ENCODE data around the gene MED13L.

Gene MED13L

DNA sequence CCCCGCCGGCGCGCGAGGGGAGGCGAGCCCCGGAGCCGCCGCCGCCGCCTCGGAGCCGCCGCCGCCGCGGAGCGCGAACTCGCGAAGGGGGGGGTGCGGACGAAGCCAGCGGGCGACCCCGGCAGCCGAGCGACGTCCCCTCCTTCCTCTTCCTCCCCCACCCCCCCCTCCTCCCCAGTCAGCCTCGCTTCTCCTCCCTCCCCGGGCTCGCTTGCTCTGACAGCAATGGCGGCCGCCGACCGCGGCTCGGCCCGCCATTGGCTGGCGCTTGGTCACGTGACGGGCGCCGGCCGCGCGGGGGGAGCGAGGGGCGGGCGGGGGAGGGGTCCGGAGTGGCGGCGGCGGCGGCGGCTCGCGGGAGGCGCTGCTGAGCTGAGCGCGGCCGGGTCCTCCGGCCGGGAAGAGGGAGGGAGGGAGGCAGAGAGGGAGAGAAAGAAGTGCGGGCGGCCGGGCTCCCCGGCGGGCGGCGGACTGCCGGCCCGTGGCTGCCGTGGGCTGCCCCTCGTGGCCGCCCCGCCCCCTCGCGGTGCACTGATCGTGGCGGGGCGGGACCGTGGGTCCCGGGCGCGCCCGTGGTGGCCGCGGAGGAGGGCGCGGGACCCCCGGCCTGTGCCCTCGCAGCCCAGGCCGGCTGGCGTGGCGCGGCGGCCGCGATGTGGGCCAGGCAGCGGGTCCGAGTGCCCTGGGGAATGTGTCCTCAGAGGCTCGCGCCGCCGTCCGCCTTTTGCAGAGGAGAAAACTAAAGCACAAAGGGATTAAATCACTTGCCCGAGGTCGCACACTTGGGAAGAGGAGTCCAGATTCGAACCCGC lies at the start of gene MED13L:
Gene MED13L, minus strand, starts transcription at position 227 of the 812 bp plus-strand sequence. CDS start 562 bp downstream, outside the sequence.
- H3K36me3 Mint-ChIP-seq (ENCODE audit: low read depth), result peaks cover 8% of the 10 kb centered on the region
- peaks cover 5% of the 10 kb centered on the region for H3K27me3 Mint-ChIP-seq (ENCODE audit: low read depth)
- peak within 1 kb of the TSS; percentile 93 for H3K27ac Mint-ChIP-seq
- peaks cover 37% of the 10 kb centered on the region for H3K4me1 Mint-ChIP-seq (ENCODE audit: low read depth)
- H3K4me3 Mint-ChIP-seq, result peak within 1 kb of the TSS; percentile 95
- no peaks in the 10 kb centered on the region for H3K9me3 Mint-ChIP-seq

DNA sequence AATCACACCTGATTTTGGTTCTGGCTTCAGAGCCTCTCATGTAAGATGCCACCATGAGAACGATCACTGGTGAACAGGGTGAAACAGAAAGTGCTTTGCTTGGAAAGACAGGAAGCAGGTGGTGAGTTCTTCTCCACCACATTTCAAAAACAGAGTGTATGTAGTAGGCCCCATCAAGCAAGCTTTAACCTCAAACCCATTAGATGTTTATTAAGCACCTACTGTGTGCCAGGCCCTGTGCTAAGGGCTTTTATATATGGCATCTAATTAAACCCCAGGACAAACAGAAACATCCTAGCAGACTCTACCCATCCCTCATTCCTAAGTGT lies 47.8 kb upstream of the MED13L start:
- peaks cover 4% of the 10 kb centered on the region for H3K36me3 Mint-ChIP-seq (ENCODE audit: low read depth)
- peak overlapping the region; percentile 79 for H3K27ac Mint-ChIP-seq
- H3K4me3 Mint-ChIP-seq, result peak overlapping the region; percentile 5
- peaks cover 29% of the 10 kb centered on the region for H3K4me1 Mint-ChIP-seq (ENCODE audit: low read depth)
- H3K9me3 Mint-ChIP-seq, result peaks cover 8% of the 10 kb centered on the region
- H3K27me3 Mint-ChIP-seq (ENCODE audit: low read depth), result no peaks in the 10 kb centered on the region

DNA sequence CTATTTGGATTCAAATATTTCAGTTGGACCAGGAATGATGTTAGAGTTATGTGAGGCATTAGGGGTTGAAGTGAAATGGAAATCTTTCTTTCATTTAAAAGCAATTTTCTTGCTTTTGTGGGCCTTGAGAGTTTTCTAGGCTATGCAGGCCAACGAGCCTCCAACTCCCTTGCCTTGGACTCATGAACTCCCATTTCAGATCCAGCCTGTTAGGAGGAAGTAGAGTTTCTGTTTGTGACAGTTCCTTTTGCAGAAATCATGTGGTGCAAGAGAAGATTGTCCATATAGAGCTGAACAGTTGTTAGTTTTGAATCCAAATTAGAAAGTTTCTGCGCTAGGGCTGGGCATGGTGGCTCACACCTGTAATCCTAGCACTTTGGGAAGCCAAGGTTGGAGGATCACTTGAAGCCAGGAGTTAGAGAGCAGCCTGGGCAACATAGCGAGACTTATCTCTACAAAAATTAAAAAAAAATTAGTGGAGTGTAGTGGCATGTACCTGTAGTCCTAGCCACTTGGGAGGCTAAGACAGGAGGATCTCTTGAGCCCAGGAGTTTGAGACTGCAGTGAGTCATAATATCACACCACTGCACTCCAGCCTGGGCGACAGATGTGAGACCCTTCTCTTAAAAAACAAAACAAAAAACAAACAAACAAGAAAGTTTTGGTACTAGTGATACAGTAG lies 47.3 kb upstream of the MED13L start:
- peak overlapping the region; percentile 79 for H3K27ac Mint-ChIP-seq
- H3K4me3 Mint-ChIP-seq, result peak overlapping the region; percentile 5
- H3K27me3 Mint-ChIP-seq (ENCODE audit: low read depth), result no peaks in the 10 kb centered on the region
- peaks cover 8% of the 10 kb centered on the region for H3K9me3 Mint-ChIP-seq
- H3K36me3 Mint-ChIP-seq (ENCODE audit: low read depth), result peaks cover 4% of the 10 kb centered on the region
- H3K4me1 Mint-ChIP-seq (ENCODE audit: low read depth), result peaks cover 34% of the 10 kb centered on the region

DNA sequence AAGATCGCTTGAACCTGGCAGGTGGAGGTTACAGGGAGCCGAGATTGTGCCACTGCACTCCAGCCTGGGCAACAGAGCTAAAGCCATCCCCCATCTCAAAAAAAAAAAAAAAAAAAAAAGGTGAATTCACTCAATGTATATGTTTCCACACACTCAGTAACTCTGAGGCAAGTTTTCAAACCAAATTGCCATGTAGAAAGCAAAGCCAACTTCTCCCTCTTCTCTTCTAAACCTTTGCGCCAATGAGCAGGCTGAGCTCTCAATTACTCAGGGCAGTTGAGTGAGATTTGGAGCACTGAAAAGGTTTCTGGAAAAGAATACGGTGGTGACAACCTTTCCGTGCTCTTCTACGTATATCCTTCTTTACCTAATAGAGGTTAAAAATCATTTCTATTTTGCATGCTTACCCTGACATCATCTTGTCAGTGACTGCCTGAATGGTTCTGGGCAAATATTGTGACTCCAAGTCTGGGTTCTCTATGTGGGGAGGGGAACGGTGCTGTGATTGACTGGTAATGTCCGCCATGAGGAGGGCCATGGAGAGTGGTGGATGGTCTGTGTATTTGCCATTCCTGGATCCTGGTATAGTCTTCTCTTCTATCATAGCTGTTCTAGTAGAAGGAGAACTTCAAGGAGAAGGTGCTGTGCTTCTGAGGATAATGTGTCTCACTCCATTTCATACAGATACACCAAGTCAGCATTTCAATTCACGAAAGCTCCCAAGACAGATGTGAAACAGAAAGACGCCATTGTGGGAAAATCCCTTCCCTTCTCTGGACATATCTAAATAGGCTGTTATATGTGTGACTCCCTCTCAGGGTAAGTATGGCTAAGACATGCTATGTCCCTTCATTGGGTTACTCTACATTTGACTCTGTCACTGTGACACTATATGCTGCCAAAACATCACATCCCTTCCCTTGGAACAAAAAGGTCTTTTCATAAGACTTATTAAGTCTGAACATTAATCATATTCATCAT lies 46.2 kb upstream of the MED13L start:
- Mint-ChIP-seq H3K9me3 (peaks cover 8% of the 10 kb centered on the region), H3K4me1 (ENCODE audit: low read depth) (peaks cover 42% of the 10 kb centered on the region), H3K27ac (peak overlapping the region; percentile 56), H3K36me3 (ENCODE audit: low read depth) (peaks cover 4% of the 10 kb centered on the region), H3K27me3 (ENCODE audit: low read depth) (no peaks in the 10 kb centered on the region), H3K4me3 (no peak overlapping the region)

DNA sequence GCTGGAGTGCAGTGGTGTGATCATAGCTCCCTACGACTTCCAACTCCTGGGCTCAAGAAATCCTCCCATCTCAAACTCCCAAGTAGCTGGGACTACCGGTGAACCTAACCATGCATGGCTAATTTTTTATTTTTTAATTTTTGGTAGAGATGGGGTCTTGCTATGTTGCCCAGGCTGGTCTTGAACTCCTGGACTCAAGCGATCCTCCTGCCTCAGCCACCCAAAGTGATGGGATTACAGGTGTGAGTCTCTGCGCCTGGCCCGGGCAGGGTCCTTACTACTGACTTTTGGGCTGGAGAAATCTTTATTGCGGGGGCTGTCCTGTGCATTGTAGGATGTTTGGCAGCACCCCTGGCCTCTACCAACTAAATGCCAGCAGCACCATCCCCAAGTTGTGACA lies 44.4 kb upstream of the MED13L start:
- Mint-ChIP-seq H3K27me3 (ENCODE audit: low read depth) (peaks cover 4% of the 10 kb centered on the region), H3K4me1 (ENCODE audit: low read depth) (peaks cover 42% of the 10 kb centered on the region), H3K9me3 (peaks cover 4% of the 10 kb centered on the region), H3K4me3 (no peak overlapping the region), H3K27ac (no peak overlapping the region), H3K36me3 (ENCODE audit: low read depth) (peaks cover 4% of the 10 kb centered on the region)

DNA sequence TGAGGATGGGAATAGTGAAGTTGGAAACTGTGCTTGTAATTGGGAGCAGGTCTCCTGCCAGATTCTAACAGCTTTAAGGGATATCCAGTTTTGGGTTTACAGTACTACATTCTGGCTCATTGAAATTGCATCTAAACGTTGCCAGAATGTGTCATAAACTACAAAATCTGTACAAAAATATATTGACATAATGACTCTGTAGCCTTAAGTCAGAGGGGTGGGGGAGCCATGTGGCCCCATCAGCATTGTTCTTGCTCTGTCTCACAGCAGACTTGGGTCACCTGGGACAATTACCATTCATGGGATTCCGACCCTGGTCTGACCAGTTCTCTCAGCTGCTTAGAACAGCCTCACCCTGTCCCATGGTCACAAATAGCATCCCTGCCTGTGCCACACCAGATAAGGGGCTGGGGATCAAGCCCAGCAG lies 43.3 kb upstream of the MED13L start:
- H3K36me3 Mint-ChIP-seq (ENCODE audit: low read depth), result peaks cover 4% of the 10 kb centered on the region
- H3K4me3 Mint-ChIP-seq, result no peak overlapping the region
- H3K27ac Mint-ChIP-seq, result no peak overlapping the region
- peaks cover 47% of the 10 kb centered on the region for H3K4me1 Mint-ChIP-seq (ENCODE audit: low read depth)
- H3K9me3 Mint-ChIP-seq, result peaks cover 4% of the 10 kb centered on the region
- H3K27me3 Mint-ChIP-seq (ENCODE audit: low read depth), result peaks cover 10% of the 10 kb centered on the region

DNA sequence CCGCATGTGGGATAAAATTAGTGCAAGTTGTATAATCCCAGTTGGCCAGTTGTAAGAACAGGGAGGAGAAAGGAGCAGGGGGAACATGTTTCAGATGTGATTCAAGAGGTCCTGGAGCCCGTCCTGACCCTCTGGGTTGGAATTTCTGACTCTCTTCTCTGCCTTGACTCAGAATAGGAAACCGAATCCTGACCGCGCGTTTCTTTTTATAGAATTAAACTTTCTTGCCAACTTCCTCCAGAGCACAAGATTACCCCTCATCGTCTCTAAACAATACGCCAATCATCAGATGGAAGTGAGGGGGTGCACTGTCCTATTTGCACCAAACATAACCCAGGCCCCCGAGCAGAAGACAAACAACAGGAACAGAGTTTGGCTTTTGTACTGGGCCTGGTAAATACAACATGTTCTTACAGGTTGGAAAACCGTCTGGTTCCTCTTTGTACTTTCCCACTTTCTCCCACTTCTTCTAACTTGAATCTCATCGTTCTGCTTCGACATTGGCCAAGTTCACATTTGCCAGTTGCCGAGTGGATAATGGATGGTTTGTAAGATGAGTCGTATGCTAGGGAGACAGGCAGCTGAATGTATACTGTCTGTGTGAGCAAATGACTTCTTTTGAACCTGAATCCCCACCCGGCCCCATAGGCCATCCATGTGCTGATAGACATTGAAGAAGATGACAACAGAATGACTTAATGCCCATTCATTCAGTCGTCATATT lies 42.6 kb upstream of the MED13L start:
- H3K27me3 Mint-ChIP-seq (ENCODE audit: low read depth), result peaks cover 13% of the 10 kb centered on the region
- peak overlapping the region; percentile 26 for H3K27ac Mint-ChIP-seq
- H3K9me3 Mint-ChIP-seq, result peaks cover 7% of the 10 kb centered on the region
- H3K4me3 Mint-ChIP-seq, result peak overlapping the region; percentile 45
- peaks cover 4% of the 10 kb centered on the region for H3K36me3 Mint-ChIP-seq (ENCODE audit: low read depth)
- peaks cover 46% of the 10 kb centered on the region for H3K4me1 Mint-ChIP-seq (ENCODE audit: low read depth)

DNA sequence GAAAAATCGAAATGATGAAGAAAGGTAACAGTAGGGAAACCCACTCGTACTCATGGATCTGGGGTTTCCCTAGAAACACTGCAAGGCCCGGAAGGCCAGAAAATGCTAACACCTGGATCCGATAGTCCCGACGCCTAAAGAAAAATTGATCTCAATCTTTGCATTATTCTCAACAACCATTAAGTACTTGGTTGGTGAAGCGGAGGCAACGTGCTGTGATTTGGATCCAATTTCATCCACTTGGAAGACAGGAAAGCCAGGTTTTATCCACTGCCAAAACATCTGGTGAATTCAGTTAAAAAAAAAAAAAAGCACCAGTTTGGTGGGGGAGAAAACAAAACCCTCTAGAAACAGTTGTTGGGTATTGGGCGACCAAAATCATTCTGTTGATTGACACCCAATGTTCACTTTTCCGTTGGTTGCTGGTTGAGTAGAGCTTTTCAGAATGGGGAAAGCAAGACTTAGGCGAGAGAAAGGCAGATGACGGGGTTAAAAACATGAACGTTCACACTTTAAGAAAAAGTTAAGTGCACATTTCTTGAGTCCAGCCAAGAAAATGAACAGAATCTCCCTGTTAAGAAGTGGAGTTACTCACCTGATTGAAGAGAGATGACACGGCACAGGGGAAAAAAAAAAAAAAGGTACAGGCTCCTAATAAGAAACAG lies 41.9 kb upstream of the MED13L start:
- peaks cover 42% of the 10 kb centered on the region for H3K4me1 Mint-ChIP-seq (ENCODE audit: low read depth)
- H3K4me3 Mint-ChIP-seq, result peak overlapping the region; percentile 45
- peak overlapping the region; percentile 26 for H3K27ac Mint-ChIP-seq
- peaks cover 4% of the 10 kb centered on the region for H3K36me3 Mint-ChIP-seq (ENCODE audit: low read depth)
- peaks cover 7% of the 10 kb centered on the region for H3K9me3 Mint-ChIP-seq
- H3K27me3 Mint-ChIP-seq (ENCODE audit: low read depth), result peaks cover 13% of the 10 kb centered on the region

DNA sequence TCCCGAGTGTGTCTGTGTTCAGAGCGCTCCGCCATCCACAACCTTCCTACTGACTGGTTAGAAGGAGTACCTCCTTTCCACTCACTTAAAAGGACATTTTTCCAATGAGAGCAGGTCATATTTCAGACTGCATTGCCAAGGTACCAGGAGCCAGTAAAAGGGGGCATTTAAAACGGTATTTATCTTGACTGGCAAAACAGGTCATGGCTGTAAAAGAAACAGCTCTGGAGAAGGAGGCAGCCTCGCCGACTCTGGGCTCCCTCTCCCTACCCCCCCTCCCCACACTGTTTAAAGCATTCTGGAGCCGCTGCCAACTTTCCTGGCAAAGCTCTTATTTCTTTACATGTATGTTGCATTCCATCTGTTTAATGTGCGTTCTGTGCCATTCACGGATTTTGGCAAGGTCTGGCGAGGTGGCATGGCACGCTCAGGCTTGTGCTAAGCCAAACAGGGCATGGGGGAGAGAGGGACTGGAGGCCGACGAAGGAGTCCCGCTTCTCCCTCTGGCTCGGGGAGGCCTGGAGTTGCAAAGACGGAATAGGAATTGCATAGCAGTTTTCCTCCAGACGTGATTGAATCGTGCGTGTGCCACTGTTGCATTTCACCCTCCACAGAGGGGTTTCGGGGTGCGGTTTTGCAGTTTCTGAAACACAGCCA lies 41.2 kb upstream of the MED13L start:
- H3K36me3 Mint-ChIP-seq (ENCODE audit: low read depth), result peaks cover 3% of the 10 kb centered on the region
- no peak overlapping the region for H3K27ac Mint-ChIP-seq
- H3K4me1 Mint-ChIP-seq (ENCODE audit: low read depth), result peaks cover 37% of the 10 kb centered on the region
- peaks cover 6% of the 10 kb centered on the region for H3K9me3 Mint-ChIP-seq
- H3K4me3 Mint-ChIP-seq, result no peak overlapping the region
- H3K27me3 Mint-ChIP-seq (ENCODE audit: low read depth), result peaks cover 13% of the 10 kb centered on the region

DNA sequence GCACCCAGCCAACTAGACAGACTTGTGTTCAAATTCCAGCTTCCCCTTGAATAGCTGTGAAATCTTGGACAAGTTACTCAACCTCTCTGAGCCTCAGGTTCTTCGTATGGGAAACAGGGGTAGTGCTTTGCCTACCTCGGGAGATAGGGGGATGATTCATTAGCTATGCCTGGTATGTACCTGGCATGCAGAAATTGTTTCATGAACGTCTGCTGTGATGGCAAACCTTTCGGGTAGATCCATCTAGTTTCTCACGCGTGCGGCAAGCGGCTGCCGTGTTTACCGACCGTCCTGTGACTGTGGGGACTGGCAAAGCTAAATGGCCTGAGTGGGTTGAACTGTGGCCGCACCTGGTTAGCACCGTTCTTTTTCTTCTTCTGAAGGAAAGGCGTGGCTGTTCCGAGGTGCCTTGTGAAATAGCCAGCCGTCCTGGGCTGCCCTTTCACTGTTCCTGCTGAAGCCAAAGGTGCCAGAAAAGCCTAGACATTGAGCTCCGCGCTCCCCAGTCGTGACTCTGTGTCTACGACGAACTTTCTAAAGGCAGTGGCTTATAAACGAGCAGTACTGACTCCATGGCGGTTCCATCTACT lies 40.6 kb upstream of the MED13L start:
- peaks cover 3% of the 10 kb centered on the region for H3K9me3 Mint-ChIP-seq
- H3K36me3 Mint-ChIP-seq (ENCODE audit: low read depth), result no peaks in the 10 kb centered on the region
- peaks cover 33% of the 10 kb centered on the region for H3K4me1 Mint-ChIP-seq (ENCODE audit: low read depth)
- H3K27me3 Mint-ChIP-seq (ENCODE audit: low read depth), result peaks cover 13% of the 10 kb centered on the region
- no peak overlapping the region for H3K4me3 Mint-ChIP-seq
- no peak overlapping the region for H3K27ac Mint-ChIP-seq

DNA sequence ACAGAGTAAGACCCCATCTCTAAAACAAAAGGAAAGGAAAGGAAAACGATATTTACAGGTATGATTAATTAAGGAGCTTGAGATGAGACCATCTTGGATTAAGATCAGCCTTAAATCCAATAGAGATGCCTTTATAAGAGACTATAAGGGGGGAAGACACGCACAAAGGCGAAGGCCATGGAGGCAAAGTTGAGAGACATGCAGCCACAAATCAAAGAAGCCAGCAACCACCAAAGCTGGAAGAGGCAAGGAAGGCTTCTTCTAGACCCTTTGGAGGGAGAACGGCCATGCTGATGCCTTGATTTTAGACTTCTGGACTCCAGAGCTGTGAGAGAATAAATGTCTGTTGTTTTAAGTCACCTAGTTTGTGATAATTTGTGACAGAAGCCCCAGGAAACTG lies 39.6 kb upstream of the MED13L start:
- H3K4me3 Mint-ChIP-seq, result no peak overlapping the region
- H3K27ac Mint-ChIP-seq, result no peak overlapping the region
- no peaks in the 10 kb centered on the region for H3K36me3 Mint-ChIP-seq (ENCODE audit: low read depth)
- peaks cover 33% of the 10 kb centered on the region for H3K4me1 Mint-ChIP-seq (ENCODE audit: low read depth)
- H3K9me3 Mint-ChIP-seq, result peaks cover 3% of the 10 kb centered on the region
- peaks cover 18% of the 10 kb centered on the region for H3K27me3 Mint-ChIP-seq (ENCODE audit: low read depth)

DNA sequence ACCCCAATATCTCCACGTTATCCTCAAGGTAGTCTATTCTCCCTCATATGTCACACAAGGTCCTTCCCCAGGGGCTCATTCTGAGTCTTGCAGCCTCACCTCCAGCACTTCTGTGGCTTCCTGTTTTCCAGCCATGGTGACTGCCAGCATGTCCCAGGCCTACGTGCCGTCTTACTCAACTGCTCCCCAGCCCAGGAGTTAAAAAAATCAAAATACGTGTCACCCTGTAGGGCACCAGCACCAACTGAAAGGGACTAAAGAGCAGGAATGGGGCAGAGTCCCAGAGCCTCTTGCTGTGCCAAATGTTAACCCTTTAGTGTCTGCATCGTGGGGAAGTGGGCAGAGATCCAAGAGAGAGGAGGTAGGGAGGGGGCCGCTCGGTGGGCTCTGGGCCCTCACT lies 37.0 kb upstream of the MED13L start:
- peaks cover 19% of the 10 kb centered on the region for H3K4me1 Mint-ChIP-seq (ENCODE audit: low read depth)
- peaks cover 12% of the 10 kb centered on the region for H3K9me3 Mint-ChIP-seq
- H3K36me3 Mint-ChIP-seq (ENCODE audit: low read depth), result no peaks in the 10 kb centered on the region
- H3K4me3 Mint-ChIP-seq, result no peak overlapping the region
- H3K27ac Mint-ChIP-seq, result no peak overlapping the region
- peaks cover 21% of the 10 kb centered on the region for H3K27me3 Mint-ChIP-seq (ENCODE audit: low read depth)

Measured in T-helper 1 cell treated with Interleukin-12 subunit alpha and Interleukin-12 subunit beta and Interleukin-4 antibody, amounts not matched to agents 30 μg/mL and 1 μg/mL, for 36 hours (primary cell).